DMS153 treated with DMSO at 0.1 percent for 48 hours (cell line): ENCODE measurements around the gene ZBTB5.
"Not testable (repeated sequence)": the region's sequence is repeated elsewhere in the genome, so short reads cannot be mapped to it uniquely, and the experiment has no call there.

Source experiments
- DNase-seq: peaks from one replicate; lab custom pipeline; 2025; ENCODE audit not compliant: unreplicated experiment; lab: John Stamatoyannopoulos, UW

ZBTB5 gene

GRCh38 chr9:37465249-37466036 is at the start of gene ZBTB5:
TSS of gene ZBTB5 (minus strand) at chr9:37465450. CDS start at chr9:37442551, 22,899 bp downstream.
- DNase-seq, result peak; percentile 100

GRCh38 chr9:37514999-37515398 is 49.7 kb upstream of the ZBTB5 start:
- DNase-seq, result no peak

- not testable (repeated sequence) for DNase-seq
These were observed 49.2 kb upstream of the ZBTB5 start for GRCh38 chr9:37514415-37514814.

GRCh38 chr9:37512437-37512836 is 47.2 kb upstream of the ZBTB5 start:
- no peak for DNase-seq

- DNase-seq, result no peak
These were observed 46.1 kb upstream of the ZBTB5 start for GRCh38 chr9:37511016-37512010.

- not testable (repeated sequence) for DNase-seq
These were observed 44.8 kb upstream of the ZBTB5 start for GRCh38 chr9:37510053-37510452.

- DNase-seq, result no peak
These were observed 44.3 kb upstream of the ZBTB5 start for GRCh38 chr9:37509536-37509935.

- DNase-seq, result no peak
These were observed 43.6 kb upstream of the ZBTB5 start for GRCh38 chr9:37508834-37509206.

GRCh38 chr9:37508135-37508833 is 43.0 kb upstream of the ZBTB5 start:
- no peak for DNase-seq

GRCh38 chr9:37507566-37508134 is 42.4 kb upstream of the ZBTB5 start:
- no peak for DNase-seq

- no peak for DNase-seq
These were observed 39.4 kb upstream of the ZBTB5 start for GRCh38 chr9:37504605-37505004.

- DNase-seq, result no peak
These were observed 38.5 kb upstream of the ZBTB5 start for GRCh38 chr9:37503736-37504135.

- no peak for DNase-seq
These were observed 36.8 kb upstream of the ZBTB5 start for GRCh38 chr9:37501957-37502596.

- DNase-seq, result no peak
These were observed 34.0 kb upstream of the ZBTB5 start for GRCh38 chr9:37499297-37499696.

GRCh38 chr9:37498457-37498856 is 33.2 kb upstream of the ZBTB5 start:
- DNase-seq, result no peak

GRCh38 chr9:37497320-37497719 is 32.1 kb upstream of the ZBTB5 start:
- DNase-seq, result no peak

GRCh38 chr9:37496020-37496419 is 30.8 kb upstream of the ZBTB5 start:
- no peak for DNase-seq

- no peak for DNase-seq
These were observed 30.3 kb upstream of the ZBTB5 start for GRCh38 chr9:37495571-37495970.

GRCh38 chr9:37491939-37492338 is 26.7 kb upstream of the ZBTB5 start:
- no peak for DNase-seq
